ENCODE data around the gene RTF2.

DNA sequence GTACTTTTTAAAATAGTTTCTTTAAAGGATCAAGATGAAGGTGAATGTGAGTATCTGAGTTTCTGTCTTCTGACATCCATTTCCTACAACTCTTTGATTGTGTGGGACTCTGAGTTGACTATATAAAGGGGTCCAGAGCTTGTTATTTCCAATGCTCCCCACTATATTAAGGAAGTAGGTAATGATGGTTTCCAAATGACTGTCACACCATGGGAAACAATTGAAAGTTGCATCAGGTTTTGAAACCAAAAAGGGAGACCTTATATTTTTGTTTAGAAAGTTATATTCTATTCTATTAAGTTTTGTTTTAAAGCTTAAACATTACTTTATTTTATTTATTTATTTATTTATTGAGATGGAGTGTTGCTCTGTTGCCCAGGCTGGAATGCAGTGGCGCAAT lies 45.2 kb upstream of the RTF2 start:
- TF ChIP-seq POLR2A (IDR thresholded peaks at IDR 0.05) (no peak), POLR2AphosphoS5 (IDR thresholded peaks at IDR 0.05) (no peak)
- TF ChIP-seq, protein P1, sequence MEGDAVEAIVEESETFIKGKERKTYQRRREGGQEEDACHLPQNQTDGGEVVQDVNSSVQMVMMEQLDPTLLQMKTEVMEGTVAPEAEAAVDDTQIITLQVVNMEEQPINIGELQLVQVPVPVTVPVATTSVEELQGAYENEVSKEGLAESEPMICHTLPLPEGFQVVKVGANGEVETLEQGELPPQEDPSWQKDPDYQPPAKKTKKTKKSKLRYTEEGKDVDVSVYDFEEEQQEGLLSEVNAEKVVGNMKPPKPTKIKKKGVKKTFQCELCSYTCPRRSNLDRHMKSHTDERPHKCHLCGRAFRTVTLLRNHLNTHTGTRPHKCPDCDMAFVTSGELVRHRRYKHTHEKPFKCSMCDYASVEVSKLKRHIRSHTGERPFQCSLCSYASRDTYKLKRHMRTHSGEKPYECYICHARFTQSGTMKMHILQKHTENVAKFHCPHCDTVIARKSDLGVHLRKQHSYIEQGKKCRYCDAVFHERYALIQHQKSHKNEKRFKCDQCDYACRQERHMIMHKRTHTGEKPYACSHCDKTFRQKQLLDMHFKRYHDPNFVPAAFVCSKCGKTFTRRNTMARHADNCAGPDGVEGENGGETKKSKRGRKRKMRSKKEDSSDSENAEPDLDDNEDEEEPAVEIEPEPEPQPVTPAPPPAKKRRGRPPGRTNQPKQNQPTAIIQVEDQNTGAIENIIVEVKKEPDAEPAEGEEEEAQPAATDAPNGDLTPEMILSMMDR (IDR thresholded peaks at IDR 0.05) = no peak

All from sigmoid colon (tissue), 4 donors.